ENCODE data around the gene SMG6.
A peak's percentile ranks its signal among the peaks of the same experiment; 100 is the strongest.
"Not testable (repeated sequence)": the region's sequence is repeated elsewhere in the genome, so short reads cannot be mapped to it uniquely, and the experiment has no call there.

SMG6 gene

DNA sequence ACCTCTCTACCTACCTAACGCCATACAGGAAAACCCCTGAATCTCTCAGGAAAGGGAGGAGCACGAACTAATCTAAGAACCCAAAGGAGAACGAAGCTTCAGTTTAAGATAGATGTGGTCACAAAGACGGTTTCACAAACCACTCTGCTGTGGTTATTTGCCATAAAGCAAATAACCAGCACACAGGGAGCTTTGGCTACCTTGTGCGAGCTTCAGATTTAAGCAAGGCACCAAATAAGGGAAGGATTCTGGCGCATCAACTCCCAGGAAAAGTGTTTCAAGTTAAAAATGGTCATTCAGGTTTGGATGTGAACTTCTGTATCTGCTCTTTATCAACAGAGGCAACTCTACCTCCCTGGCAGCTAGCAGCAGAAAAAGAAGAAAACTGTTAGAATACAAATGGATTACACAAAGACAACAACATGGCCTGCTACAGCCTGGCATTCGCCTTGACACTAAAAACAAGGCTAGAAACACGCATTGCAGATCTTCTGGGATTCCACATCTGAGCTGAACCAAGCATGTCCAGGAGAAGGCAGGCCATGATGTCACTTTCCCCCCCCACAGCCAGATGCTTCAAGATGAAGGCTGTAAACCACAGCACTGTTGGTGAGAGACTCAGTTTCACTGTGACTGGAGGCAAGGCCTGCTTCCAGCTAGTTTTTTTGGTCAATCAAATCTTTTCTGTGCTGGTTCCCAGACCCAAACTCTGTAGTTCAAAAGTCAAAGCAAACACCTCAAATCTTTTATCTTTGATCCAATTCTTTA, 43.6 kb downstream of the SMG6 start:
- no peak for DNase-seq

- DNase-seq = not testable (repeated sequence)
Observed at GRCh38 chr17:2258830-2259229, 44.8 kb downstream of the SMG6 start.

GRCh38 chr17:2253768-2254406, 49.7 kb downstream of the SMG6 start:
- no peak for DNase-seq

DNA sequence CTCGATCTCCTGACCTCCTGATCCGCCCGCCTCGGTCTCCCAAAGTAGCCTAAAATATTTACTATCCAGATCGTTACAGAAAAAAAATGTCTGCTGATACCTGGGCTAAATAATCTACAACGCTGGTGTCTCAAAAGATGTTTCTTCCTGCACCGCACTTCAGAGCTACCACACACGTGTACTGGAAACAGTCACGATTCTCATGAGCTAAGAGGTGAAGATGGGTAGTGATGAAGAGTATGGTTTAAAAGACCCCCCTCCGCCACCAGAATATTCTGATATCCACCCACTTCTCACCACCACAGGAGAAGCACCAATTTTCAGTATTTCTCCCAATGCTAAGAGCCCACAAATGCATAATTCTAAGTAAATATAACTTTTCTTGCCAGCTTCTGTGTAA, 50.2 kb downstream of the SMG6 start:
- DNase-seq = no peak

DNA sequence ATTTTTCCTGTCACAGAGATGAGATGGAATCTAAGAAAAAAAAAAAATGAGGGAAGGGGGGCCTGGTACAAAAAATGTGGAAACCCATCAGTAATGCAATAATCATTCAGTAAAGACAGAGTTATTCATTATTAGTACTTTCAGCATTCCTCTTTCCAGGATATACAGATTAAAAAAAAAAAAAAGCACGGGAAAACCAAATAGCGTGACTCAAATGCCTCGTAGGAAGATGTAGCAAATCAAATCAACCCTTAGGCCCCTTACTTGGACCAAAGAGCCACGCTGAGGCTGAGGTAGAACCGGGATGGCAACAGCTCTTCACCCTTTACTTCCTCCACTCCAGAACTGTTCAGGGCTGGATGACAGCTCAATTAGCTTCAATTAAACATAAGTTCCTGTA, 52.5 kb downstream of the SMG6 start:
- DNase-seq = no peak

GRCh38 chr17:2250140-2251095, 53.2 kb downstream of the SMG6 start:
- no peak for DNase-seq

DNA sequence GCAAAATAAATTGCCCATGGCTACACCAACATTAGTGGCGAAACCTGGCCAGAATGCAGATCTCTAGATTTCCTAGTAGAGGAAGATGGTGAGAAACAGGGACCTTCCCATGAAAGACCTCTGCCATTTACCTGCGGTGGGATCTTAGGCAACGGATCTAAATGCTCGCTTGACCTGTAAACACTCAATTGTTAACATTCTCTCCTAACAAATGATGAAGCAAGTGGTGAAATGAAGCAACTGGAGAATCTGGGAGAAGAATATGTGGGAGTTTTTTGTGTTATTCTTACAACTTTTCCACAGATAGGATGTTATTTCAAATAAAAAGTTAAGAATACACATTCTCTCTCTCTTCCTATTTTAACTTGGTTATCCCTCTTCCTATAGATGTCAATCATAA, 56.6 kb downstream of the SMG6 start:
- no peak for DNase-seq

- peak; percentile 38 for DNase-seq
Observed at GRCh38 chr17:2244545-2245525, 58.8 kb downstream of the SMG6 start.

- DNase-seq = no peak
Observed at GRCh38 chr17:2243953-2244352, 59.6 kb downstream of the SMG6 start.

- no peak for DNase-seq
Observed at GRCh38 chr17:2241823-2242222, 61.8 kb downstream of the SMG6 start.

DNA sequence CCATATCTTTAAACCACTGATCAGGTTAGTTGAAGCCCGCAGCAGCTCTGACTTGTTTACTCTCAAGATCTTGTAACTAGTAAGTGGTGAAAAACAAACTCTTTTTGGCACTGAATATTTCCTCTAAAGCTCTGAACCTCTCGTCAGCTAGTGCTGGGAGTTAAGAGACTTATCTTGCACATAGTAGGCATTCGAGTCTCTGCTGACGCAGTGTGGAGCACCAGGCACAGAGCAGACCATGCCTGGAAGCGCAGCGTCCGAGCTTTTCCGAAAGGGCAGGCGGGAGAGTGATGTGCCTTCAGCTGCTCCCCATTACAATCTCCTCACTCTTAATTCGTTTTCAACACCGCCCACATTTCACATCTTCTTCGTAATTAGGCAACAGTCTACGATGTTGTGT, 63.0 kb downstream of the SMG6 start:
- no peak for DNase-seq

- no peak for DNase-seq
Observed at GRCh38 chr17:2239882-2240430, 63.6 kb downstream of the SMG6 start.

DNA sequence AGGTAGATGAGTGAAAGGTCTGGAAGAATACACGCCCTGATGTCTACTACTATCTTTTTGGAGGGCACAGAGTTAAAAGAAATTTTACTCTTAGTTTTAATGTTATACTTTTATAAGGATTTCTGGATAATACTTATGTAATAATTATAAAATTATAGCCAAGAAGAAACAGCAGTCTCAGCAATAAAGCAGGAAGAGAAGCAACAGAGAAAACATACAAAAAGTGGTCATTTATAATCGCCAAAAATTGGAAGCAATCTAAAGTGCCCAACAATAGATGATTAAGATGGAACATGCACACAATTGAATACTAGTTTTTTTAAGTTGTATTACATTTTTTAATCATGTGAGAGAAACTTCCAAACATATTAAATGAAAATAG, 64.4 kb downstream of the SMG6 start:
- DNase-seq = no peak

GRCh38 chr17:2238432-2239169, 65.0 kb downstream of the SMG6 start:
- no peak for DNase-seq

- no peak for DNase-seq
Observed at GRCh38 chr17:2237950-2238349, 65.6 kb downstream of the SMG6 start.

- DNase-seq = no peak
Observed at GRCh38 chr17:2237521-2237921, 66.1 kb downstream of the SMG6 start.

GRCh38 chr17:2235792-2236366, 67.7 kb downstream of the SMG6 start:
- DNase-seq = no peak

- no peak for DNase-seq
Observed at GRCh38 chr17:2235265-2235664, 68.3 kb downstream of the SMG6 start.

- DNase-seq = no peak
Observed at GRCh38 chr17:2233441-2233947, 70.1 kb downstream of the SMG6 start.

GRCh38 chr17:2232244-2232638, 71.3 kb downstream of the SMG6 start:
- DNase-seq = no peak

DNA sequence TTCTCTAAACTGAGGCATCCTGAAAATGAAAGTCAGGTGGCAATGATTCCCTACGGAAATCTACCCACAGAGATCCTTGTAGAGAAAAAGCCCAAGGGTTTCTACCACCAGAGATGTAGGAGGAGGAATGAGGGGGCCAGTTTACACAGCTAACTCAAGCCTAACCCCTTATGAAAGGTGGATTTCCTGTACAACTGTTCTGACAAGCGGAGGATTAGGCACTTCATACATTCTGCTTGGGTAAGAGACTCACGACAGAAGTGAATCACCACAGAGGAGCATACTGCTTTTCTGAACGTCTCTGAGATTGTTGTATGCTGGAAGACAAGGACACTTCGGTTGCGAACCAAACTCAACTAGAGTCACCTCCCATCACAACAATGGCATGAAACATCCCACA, 72.7 kb downstream of the SMG6 start:
- no peak for DNase-seq

Data from COR-L47 (cell line).